ENCODE measurements around the gene FAF1.

FAF1 gene

GRCh38 chr1:50978144-50978851 lies 18.2 kb upstream of the FAF1 start:
- H3K27ac ChIP-seq (ENCODE audit: low read depth, low read length): no peak overlapping the region; the same call in 1 of the 2 replicates
- H3K4me1 ChIP-seq (ENCODE audit: insufficient read depth, low read length): peaks cover 24% of the 10 kb centered on the region
- H3K36me3 ChIP-seq (ENCODE audit: insufficient read depth, low read length): no peaks in the 10 kb centered on the region
- WGBS: under 1% methylated on average over 42 of the region's 42 CpGs
- H3K9me3 ChIP-seq (ENCODE audit: insufficient read depth, low read depth, low read length): no peaks in the 10 kb centered on the region
- peaks cover 99% of the 10 kb centered on the region for H3K27me3 ChIP-seq (ENCODE audit: insufficient read depth, low read length)
- H3K9ac ChIP-seq (ENCODE audit: low read depth, low read length): no peak overlapping the region
- H3K4me3 ChIP-seq (ENCODE audit: low read length): peak overlapping the region; percentile 52

GRCh38 chr1:50977575-50978143 lies 17.6 kb upstream of the FAF1 start:
- no peak overlapping the region for H3K9ac ChIP-seq (ENCODE audit: low read depth, low read length)
- WGBS: under 1% methylated on average over 63 of the region's 63 CpGs

DNA sequence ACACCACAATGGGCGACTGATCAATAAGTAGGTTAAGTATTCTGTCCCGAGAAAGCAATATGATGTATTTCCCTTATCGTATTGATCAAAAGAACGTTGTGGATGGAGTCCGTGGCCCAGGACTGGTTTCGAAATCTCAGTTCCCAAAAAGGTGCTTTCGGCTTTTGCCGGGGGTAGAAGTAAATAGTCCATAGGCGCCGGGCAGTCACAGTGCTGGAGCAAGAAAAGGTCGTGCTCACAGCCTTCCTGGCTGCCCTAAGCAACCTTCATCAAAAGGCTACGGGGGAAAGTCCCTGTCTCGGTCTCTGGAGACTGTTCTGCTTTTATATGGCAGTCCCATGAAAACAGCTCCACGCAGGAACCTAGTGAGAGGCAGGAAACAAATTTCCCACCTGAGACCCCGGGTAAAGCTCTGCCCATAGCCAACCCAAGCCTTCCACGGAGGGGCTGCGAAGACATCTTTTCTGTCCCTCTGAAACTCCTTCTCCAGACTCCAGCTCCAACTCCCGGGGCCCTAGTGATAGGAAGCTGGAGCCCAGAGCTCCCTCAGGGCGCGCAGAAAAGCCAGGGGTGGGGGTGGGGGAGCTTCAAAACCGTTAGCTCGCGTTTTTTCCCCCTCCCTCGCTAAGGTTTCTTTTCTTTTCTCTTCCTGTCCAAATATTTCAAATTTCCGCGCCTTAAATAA lies 17.0 kb upstream of the FAF1 start:
- Histone ChIP-seq H3K9ac (ENCODE audit: low read depth, low read length) (no peak overlapping the region), H3K4me3 (ENCODE audit: low read length) (peak overlapping the region; percentile 52), H3K36me3 (ENCODE audit: insufficient read depth, low read length) (no peaks in the 10 kb centered on the region), H3K27ac (ENCODE audit: low read depth, low read length) (no peak overlapping the region), H3K9me3 (ENCODE audit: insufficient read depth, low read depth, low read length) (no peaks in the 10 kb centered on the region), H3K4me1 (ENCODE audit: insufficient read depth, low read length) (peaks cover 24% of the 10 kb centered on the region), H3K27me3 (ENCODE audit: insufficient read depth, low read length) (peaks cover 99% of the 10 kb centered on the region)
- WGBS: 2% methylated on average over 26 of the region's 26 CpGs

More at GRCh38 chr1:50977575-50978143, 17.6 kb upstream of the FAF1 start:
- no peaks in the 10 kb centered on the region for H3K36me3 ChIP-seq (ENCODE audit: insufficient read depth, low read length)
- peaks cover 24% of the 10 kb centered on the region for H3K4me1 ChIP-seq (ENCODE audit: insufficient read depth, low read length)
- H3K27ac ChIP-seq (ENCODE audit: low read depth, low read length): no peak overlapping the region; the same call in 1 of the 2 replicates
- H3K27me3 ChIP-seq (ENCODE audit: insufficient read depth, low read length): peaks cover 99% of the 10 kb centered on the region
- peak overlapping the region; percentile 52 for H3K4me3 ChIP-seq (ENCODE audit: low read length)
- no peaks in the 10 kb centered on the region for H3K9me3 ChIP-seq (ENCODE audit: insufficient read depth, low read depth, low read length)

GRCh38 chr1:50976111-50976889 lies 16.2 kb upstream of the FAF1 start:
- H3K4me1 ChIP-seq (ENCODE audit: insufficient read depth, low read length): peaks cover 24% of the 10 kb centered on the region
- no peak overlapping the region for H3K27ac ChIP-seq (ENCODE audit: low read depth, low read length)
- peak overlapping the region; percentile 52; the same call in 1 of the 2 replicates for H3K4me3 ChIP-seq (ENCODE audit: low read length)
- no peaks in the 10 kb centered on the region for H3K9me3 ChIP-seq (ENCODE audit: insufficient read depth, low read depth, low read length)
- no peak overlapping the region for H3K9ac ChIP-seq (ENCODE audit: low read depth, low read length)
- under 1% methylated on average over 15 of the region's 19 CpGs for WGBS
- H3K36me3 ChIP-seq (ENCODE audit: insufficient read depth, low read length): no peaks in the 10 kb centered on the region
- H3K27me3 ChIP-seq (ENCODE audit: insufficient read depth, low read length): peaks cover 99% of the 10 kb centered on the region

DNA sequence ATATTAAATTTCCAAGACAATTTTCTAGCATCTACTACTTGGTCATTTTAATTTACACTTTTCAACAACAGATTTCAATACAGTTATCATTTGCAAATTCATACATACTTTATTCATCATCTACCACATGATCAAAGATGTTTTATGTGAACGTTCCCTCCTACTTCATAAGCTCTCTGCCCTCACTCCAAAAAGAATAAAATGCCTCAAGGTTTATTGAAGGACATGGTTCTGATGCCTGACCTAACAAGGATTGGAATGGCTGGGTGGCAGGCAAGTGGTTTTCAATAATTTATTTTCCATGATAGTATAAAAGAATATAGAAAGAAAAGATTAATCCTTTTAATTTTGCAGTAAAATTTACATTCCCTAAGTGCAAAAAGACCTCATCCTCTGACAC lies 15.4 kb upstream of the FAF1 start:
- Histone ChIP-seq H3K9me3 (ENCODE audit: insufficient read depth, low read depth, low read length) (no peaks in the 10 kb centered on the region), H3K27ac (ENCODE audit: low read depth, low read length) (no peak overlapping the region)

GRCh38 chr1:50974618-50974935 lies 14.5 kb upstream of the FAF1 start:
- H3K27ac ChIP-seq (ENCODE audit: low read depth, low read length): no peak overlapping the region

More for the DNA sequence above, 15.4 kb upstream of the FAF1 start:
- Histone ChIP-seq H3K4me1 (ENCODE audit: insufficient read depth, low read length) (peaks cover 25% of the 10 kb centered on the region), H3K27me3 (ENCODE audit: insufficient read depth, low read length) (peaks cover 99% of the 10 kb centered on the region), H3K36me3 (ENCODE audit: insufficient read depth, low read length) (no peaks in the 10 kb centered on the region), H3K4me3 (ENCODE audit: low read length) (no peak overlapping the region), H3K9ac (ENCODE audit: low read depth, low read length) (no peak overlapping the region)
- WGBS: 14% methylated on average over 1 of the region's 1 CpG

GRCh38 chr1:50973875-50974617 lies 14.0 kb upstream of the FAF1 start:
- peaks cover 99% of the 10 kb centered on the region for H3K27me3 ChIP-seq (ENCODE audit: insufficient read depth, low read length)
- H3K4me3 ChIP-seq (ENCODE audit: low read length): no peak overlapping the region
- no peak overlapping the region for H3K27ac ChIP-seq (ENCODE audit: low read depth, low read length)
- 4% methylated on average over 11 of the region's 13 CpGs for WGBS
- no peaks in the 10 kb centered on the region for H3K36me3 ChIP-seq (ENCODE audit: insufficient read depth, low read length)
- no peak overlapping the region for H3K9ac ChIP-seq (ENCODE audit: low read depth, low read length)
- H3K4me1 ChIP-seq (ENCODE audit: insufficient read depth, low read length): peaks cover 30% of the 10 kb centered on the region
- H3K9me3 ChIP-seq (ENCODE audit: insufficient read depth, low read depth, low read length): no peaks in the 10 kb centered on the region

More at GRCh38 chr1:50974618-50974935, 14.5 kb upstream of the FAF1 start:
- Histone ChIP-seq H3K4me1 (ENCODE audit: insufficient read depth, low read length) (peaks cover 32% of the 10 kb centered on the region), H3K36me3 (ENCODE audit: insufficient read depth, low read length) (no peaks in the 10 kb centered on the region), H3K4me3 (ENCODE audit: low read length) (no peak overlapping the region), H3K27me3 (ENCODE audit: insufficient read depth, low read length) (peaks cover 99% of the 10 kb centered on the region), H3K9ac (ENCODE audit: low read depth, low read length) (no peak overlapping the region), H3K9me3 (ENCODE audit: insufficient read depth, low read depth, low read length) (no peaks in the 10 kb centered on the region)
- WGBS: 14% methylated on average over 1 of the region's 1 CpG

- Histone ChIP-seq H3K9me3 (ENCODE audit: insufficient read depth, low read depth, low read length) (no peaks in the 10 kb centered on the region), H3K27me3 (ENCODE audit: insufficient read depth, low read length) (peaks cover 99% of the 10 kb centered on the region), H3K4me1 (ENCODE audit: insufficient read depth, low read length) (peaks cover 25% of the 10 kb centered on the region), H3K9ac (ENCODE audit: low read depth, low read length) (no peak overlapping the region), H3K4me3 (ENCODE audit: low read length) (no peak overlapping the region), H3K27ac (ENCODE audit: low read depth, low read length) (no peak overlapping the region), H3K36me3 (ENCODE audit: insufficient read depth, low read length) (no peaks in the 10 kb centered on the region)
- 46% methylated on average over 1 of the region's 1 CpG for WGBS
These were observed 13.2 kb upstream of the FAF1 start for GRCh38 chr1:50973255-50973654.

DNA sequence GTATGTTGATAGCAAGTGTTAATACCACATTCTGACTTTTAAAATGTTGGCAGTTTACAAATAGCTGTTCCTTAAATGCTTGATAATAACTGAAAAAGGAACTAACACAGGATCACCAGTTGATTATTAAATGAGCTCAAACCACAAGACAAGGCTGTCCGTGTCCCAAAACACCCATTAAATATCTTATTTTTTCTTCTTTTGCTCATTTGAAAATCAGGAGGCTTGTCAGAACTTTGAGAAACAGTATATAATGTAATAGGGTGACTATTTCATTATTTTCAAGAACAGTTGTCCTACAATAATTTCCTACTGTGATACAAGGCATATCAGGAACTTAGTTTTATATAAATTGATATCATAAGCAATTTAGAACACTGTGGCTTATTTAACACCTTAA lies 12.7 kb upstream of the FAF1 start:
- H3K4me3 ChIP-seq (ENCODE audit: low read length): no peak overlapping the region
- H3K9me3 ChIP-seq (ENCODE audit: insufficient read depth, low read depth, low read length): no peaks in the 10 kb centered on the region
- no peak overlapping the region for H3K9ac ChIP-seq (ENCODE audit: low read depth, low read length)
- H3K27ac ChIP-seq (ENCODE audit: low read depth, low read length): no peak overlapping the region
- H3K27me3 ChIP-seq (ENCODE audit: insufficient read depth, low read length): peaks cover 99% of the 10 kb centered on the region
- WGBS: 23% methylated on average over 1 of the region's 1 CpG
- no peaks in the 10 kb centered on the region for H3K36me3 ChIP-seq (ENCODE audit: insufficient read depth, low read length)
- H3K4me1 ChIP-seq (ENCODE audit: insufficient read depth, low read length): peaks cover 25% of the 10 kb centered on the region

DNA sequence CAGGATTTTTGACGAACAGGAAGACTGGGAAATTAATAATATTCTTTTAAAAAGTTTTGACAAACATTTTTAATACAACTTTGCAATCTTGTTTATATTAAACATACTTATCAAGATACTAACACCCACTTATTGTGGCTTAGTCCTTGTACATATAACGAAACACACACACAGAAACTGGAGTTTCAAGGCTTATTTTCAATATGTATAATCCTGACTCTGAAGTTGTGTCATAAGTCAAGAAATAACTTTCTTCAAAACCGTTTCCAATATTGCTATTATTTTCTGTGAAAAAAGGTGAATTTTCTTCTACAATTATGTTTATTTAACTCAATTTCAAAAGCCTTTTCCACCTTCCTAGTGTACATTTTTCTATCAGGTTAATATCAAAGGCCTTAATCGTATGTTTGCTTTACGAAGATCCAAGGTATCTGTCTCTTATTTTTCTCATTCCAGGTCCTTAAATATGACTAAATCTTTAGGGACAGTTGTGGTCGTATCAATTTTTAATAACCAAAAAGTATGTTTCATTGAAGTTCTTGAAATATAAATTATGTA lies 11.8 kb upstream of the FAF1 start:
- 52% methylated on average over 3 of the region's 6 CpGs for WGBS
- Histone ChIP-seq H3K27ac (ENCODE audit: low read depth, low read length) (no peak overlapping the region), H3K36me3 (ENCODE audit: insufficient read depth, low read length) (no peaks in the 10 kb centered on the region), H3K9ac (ENCODE audit: low read depth, low read length) (no peak overlapping the region), H3K4me1 (ENCODE audit: insufficient read depth, low read length) (peaks cover 18% of the 10 kb centered on the region), H3K9me3 (ENCODE audit: insufficient read depth, low read depth, low read length) (no peaks in the 10 kb centered on the region), H3K4me3 (ENCODE audit: low read length) (no peak overlapping the region), H3K27me3 (ENCODE audit: insufficient read depth, low read length) (peaks cover 99% of the 10 kb centered on the region)
